ENCODE data around the gene SDR42E1.

GRCh38 chr16:82016964-82017363 lies 5.7 kb upstream of the SDR42E1 start:
- TF ChIP-seq, protein P1, sequence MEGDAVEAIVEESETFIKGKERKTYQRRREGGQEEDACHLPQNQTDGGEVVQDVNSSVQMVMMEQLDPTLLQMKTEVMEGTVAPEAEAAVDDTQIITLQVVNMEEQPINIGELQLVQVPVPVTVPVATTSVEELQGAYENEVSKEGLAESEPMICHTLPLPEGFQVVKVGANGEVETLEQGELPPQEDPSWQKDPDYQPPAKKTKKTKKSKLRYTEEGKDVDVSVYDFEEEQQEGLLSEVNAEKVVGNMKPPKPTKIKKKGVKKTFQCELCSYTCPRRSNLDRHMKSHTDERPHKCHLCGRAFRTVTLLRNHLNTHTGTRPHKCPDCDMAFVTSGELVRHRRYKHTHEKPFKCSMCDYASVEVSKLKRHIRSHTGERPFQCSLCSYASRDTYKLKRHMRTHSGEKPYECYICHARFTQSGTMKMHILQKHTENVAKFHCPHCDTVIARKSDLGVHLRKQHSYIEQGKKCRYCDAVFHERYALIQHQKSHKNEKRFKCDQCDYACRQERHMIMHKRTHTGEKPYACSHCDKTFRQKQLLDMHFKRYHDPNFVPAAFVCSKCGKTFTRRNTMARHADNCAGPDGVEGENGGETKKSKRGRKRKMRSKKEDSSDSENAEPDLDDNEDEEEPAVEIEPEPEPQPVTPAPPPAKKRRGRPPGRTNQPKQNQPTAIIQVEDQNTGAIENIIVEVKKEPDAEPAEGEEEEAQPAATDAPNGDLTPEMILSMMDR (IDR thresholded peaks at IDR 0.05): no peak
- no peak for TF ChIP-seq POLR2AphosphoS5 (IDR thresholded peaks at IDR 0.05)
